Measurements from ENCODE around the gene LMAN2L.

GRCh38 chr2:96689431-96689991, 50.4 kb downstream of the LMAN2L start:
- TF ChIP-seq POLR2AphosphoS5 (IDR thresholded peaks at IDR 0.05; ENCODE audit: low read depth, low read length) (no peak), REST (IDR thresholded peaks at IDR 0.05; ENCODE audit: insufficient read depth in 1 of 2, low read depth in 2 of 2, low read length in 2 of 2) (no peak), TAF1 (IDR thresholded peaks at IDR 0.05; ENCODE audit: borderline replicate concordance, insufficient read depth, low read length) (no peak), SIN3A (IDR thresholded peaks at IDR 0.05; ENCODE audit: borderline replicate concordance, insufficient read depth, low read length) (no peak)
